ENCODE results near the gene LNP1.

- TF ChIP-seq CTCF (IDR thresholded peaks at IDR 0.05; ENCODE audit: insufficient read depth, low read depth, low read length) = no peak
- no peak for TF ChIP-seq EZH2 (IDR thresholded peaks at IDR 0.05; ENCODE audit: insufficient read depth, low read length)
Measured at GRCh38 chr3:100361897-100362296, 39.4 kb upstream of the LNP1 start.

All from astrocyte (in vitro differentiated cells and primary cell).